OCI-LY7 (cell line): Measurements from ENCODE around the gene KATNAL1.

Experiments used
- EZH2phosphoT487 ChIP-seq: fragments of 200-600 bp; sonication (generic); IDR thresholded peaks from 2 replicates; pipeline ENCODE4 v1.6.1; 2018; ENCODE audit warnings: low read depth, borderline replicate concordance, mild to moderate bottlenecking, mixed run types, antibody characterized with exemption, low read length, moderate library complexity, mixed read lengths
- TF ChIP-seq, protein P1 (sequence below): fragments of 200-600 bp; sonication (generic); conservative IDR thresholded peaks from 2 replicates; pipeline ENCODE4 v1.5.1; 2014; ENCODE audit warnings: mild to moderate bottlenecking, antibody characterized with exemption, low read length, moderate library complexity, mixed read lengths

DNA sequence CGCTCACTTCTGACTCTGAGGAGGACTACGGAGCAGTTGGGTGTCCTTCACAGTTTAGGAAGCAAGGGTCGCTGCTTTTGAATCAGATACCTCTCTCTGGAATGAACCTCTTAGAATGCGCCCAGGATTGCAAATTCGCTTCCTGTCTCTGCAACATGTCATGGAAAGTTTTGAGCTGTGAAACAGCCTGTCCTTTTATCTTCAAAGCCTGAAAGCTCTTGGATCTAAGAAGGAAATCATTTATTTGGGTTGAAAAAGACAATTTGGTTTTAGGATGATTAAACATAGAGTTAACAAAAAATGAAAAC lies 134.1 kb downstream of the KATNAL1 start:
- TF ChIP-seq, protein P1, sequence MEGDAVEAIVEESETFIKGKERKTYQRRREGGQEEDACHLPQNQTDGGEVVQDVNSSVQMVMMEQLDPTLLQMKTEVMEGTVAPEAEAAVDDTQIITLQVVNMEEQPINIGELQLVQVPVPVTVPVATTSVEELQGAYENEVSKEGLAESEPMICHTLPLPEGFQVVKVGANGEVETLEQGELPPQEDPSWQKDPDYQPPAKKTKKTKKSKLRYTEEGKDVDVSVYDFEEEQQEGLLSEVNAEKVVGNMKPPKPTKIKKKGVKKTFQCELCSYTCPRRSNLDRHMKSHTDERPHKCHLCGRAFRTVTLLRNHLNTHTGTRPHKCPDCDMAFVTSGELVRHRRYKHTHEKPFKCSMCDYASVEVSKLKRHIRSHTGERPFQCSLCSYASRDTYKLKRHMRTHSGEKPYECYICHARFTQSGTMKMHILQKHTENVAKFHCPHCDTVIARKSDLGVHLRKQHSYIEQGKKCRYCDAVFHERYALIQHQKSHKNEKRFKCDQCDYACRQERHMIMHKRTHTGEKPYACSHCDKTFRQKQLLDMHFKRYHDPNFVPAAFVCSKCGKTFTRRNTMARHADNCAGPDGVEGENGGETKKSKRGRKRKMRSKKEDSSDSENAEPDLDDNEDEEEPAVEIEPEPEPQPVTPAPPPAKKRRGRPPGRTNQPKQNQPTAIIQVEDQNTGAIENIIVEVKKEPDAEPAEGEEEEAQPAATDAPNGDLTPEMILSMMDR: no peak
- no peak for TF ChIP-seq EZH2phosphoT487
